Activated T-helper 17 cell treated with anti-CD3 and anti-CD28 coated beads, Interleukin-2, amount 50 U/mL, for 72 hours (primary cell): ENCODE data around the gene ADAMTS7. TPM values are rescaled to one million over a fixed set of nuclear protein-coding genes. Genes with fewer than 3 reads are reported as not detected.
"Not testable (repeated sequence)": the region's sequence is repeated elsewhere in the genome, so short reads cannot be mapped to it uniquely, and the experiment has no call there.

Experiments used
- ATAC-seq: fragments of 150-1000 bp; cut with Tn5 transposase; replicated peaks from 2 replicates; pipeline ENCODE4 v1.10.0; 2021; ENCODE audit warnings: mild to moderate bottlenecking, moderate library complexity
- H3K27ac Mint-ChIP-seq: one replicate; pipeline ENCODE4 v1.8.0; 2022; ENCODE audit warnings: mixed read lengths
- H3K27me3 Mint-ChIP-seq: one replicate; pipeline ENCODE4 v1.8.0; 2022; ENCODE audit warnings: mixed read lengths
- H3K36me3 Mint-ChIP-seq: one replicate; pipeline ENCODE4 v1.8.0; 2022; ENCODE audit warnings: low read depth, mild to moderate bottlenecking, mixed read lengths
- H3K4me1 Mint-ChIP-seq: one replicate; pipeline ENCODE4 v1.8.0; 2022; ENCODE audit warnings: mixed read lengths
- H3K4me3 Mint-ChIP-seq: one replicate; pipeline ENCODE4 v1.8.0; 2022; ENCODE audit warnings: mild to moderate bottlenecking, mixed read lengths
- H3K9me3 Mint-ChIP-seq: one replicate; pipeline ENCODE4 v1.8.0; 2022; ENCODE audit warnings: mixed read lengths
- total RNA-seq, 2 donors: library from RNA; stranded (reverse); gene quantifications; one replicate each; pipeline ENCODE4 v1.2.3, GENCODE V29; 2022

ADAMTS7 gene
- total RNA-seq, 2 donors from 2014 or later = 1.2 to 4.4 TPM

GRCh38 chr15:78749831-78750230 is 61.4 kb downstream of the ADAMTS7 start:
- Mint-ChIP-seq H3K27ac (no peak overlapping the region), H3K9me3 (no peaks in the 10 kb centered on the region), H3K4me3 (no peak overlapping the region), H3K4me1 (no peaks in the 10 kb centered on the region), H3K36me3 (no peaks in the 10 kb centered on the region), H3K27me3 (no peaks in the 10 kb centered on the region)
- no peak for ATAC-seq

- not testable (repeated sequence) for H3K27me3 Mint-ChIP-seq, ATAC-seq, H3K9me3 Mint-ChIP-seq, H3K27ac Mint-ChIP-seq, H3K36me3 Mint-ChIP-seq, H3K4me1 Mint-ChIP-seq, H3K4me3 Mint-ChIP-seq
Observed at GRCh38 chr15:78747877-78748276, 63.4 kb downstream of the ADAMTS7 start.

DNA sequence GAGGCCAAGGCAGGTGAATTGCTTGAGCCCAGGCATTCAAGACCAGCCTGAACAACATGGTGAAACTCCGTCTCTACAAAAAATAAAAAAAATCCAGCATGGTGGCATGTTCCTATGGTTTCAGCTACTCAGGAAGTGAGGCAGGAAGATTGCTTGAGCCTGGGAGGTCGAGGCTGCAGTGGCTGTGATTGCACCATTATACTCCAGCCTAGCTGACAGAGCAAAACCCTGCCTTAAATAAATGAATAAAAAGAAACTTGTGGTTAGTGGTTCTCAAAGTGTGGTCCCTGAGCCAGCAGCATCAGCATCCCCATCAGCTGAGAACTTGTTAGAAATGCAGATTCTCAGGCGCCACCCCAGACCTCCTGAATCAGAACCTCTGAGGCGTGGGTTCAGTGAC is 69.6 kb downstream of the ADAMTS7 start:
- H3K4me3 Mint-ChIP-seq, H3K27ac Mint-ChIP-seq, H3K4me1 Mint-ChIP-seq, H3K9me3 Mint-ChIP-seq, H3K36me3 Mint-ChIP-seq, H3K27me3 Mint-ChIP-seq: not testable (repeated sequence)
- ATAC-seq = peak; percentile 83

GRCh38 chr15:78740904-78741274 is 70.4 kb downstream of the ADAMTS7 start:
- no peak overlapping the region for H3K27ac Mint-ChIP-seq
- H3K4me3 Mint-ChIP-seq = no peak overlapping the region
- no peaks in the 10 kb centered on the region for H3K9me3 Mint-ChIP-seq
- peaks cover 4% of the 10 kb centered on the region for H3K27me3 Mint-ChIP-seq
- H3K36me3 Mint-ChIP-seq = no peaks in the 10 kb centered on the region
- no peak for ATAC-seq
- no peaks in the 10 kb centered on the region for H3K4me1 Mint-ChIP-seq

- Mint-ChIP-seq H3K9me3 (no peaks in the 10 kb centered on the region), H3K27me3 (peaks cover 4% of the 10 kb centered on the region), H3K27ac (no peak overlapping the region), H3K4me1 (no peaks in the 10 kb centered on the region), H3K36me3 (no peaks in the 10 kb centered on the region), H3K4me3 (no peak overlapping the region)
- peak; percentile 60 for ATAC-seq
Observed at GRCh38 chr15:78739996-78740903, 71.0 kb downstream of the ADAMTS7 start.

GRCh38 chr15:78739206-78739605 is 72.1 kb downstream of the ADAMTS7 start:
- Mint-ChIP-seq H3K27ac (no peak overlapping the region), H3K27me3 (peaks cover 9% of the 10 kb centered on the region)
- ATAC-seq = no peak

DNA sequence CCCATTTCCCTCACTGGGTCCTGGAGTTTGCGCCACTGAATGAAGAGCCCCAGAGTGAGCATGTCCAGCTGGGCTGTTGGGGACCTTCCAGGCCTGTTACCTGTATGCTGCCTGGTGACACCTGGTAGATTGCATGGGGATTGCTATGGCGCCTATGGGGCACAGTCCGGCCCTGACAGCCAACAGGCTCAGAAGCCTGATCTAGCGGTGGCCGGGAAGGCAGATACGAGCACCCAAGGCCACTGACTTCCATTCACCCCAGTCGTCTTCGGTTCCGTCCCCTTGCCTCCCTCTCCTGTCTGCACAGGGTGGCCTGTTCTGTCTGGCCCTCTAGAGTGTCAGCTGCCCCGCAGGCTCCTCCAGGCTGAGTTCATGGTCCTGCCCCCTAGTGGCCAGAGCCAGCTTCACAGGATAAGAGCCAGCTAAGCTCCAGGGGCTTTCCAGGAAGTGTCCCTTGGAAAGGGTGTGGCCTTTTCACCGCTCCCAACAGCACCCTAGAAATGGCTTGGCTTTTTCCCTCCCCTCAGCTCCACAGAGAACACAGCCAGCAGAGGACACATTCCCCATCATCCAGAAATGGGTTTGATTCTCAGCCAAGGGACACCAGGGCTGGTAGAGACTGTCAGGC is 73.2 kb downstream of the ADAMTS7 start:
- ATAC-seq = peak; percentile 74
- not testable (repeated sequence) for H3K27ac Mint-ChIP-seq, H3K36me3 Mint-ChIP-seq, H3K4me3 Mint-ChIP-seq, H3K9me3 Mint-ChIP-seq, H3K4me1 Mint-ChIP-seq
- H3K27me3 Mint-ChIP-seq = peaks cover 17% of the 10 kb centered on the region

More at GRCh38 chr15:78739206-78739605, 72.1 kb downstream of the ADAMTS7 start:
- Mint-ChIP-seq H3K4me3 (no peak overlapping the region), H3K9me3 (no peaks in the 10 kb centered on the region), H3K4me1 (no peaks in the 10 kb centered on the region), H3K36me3 (no peaks in the 10 kb centered on the region)

DNA sequence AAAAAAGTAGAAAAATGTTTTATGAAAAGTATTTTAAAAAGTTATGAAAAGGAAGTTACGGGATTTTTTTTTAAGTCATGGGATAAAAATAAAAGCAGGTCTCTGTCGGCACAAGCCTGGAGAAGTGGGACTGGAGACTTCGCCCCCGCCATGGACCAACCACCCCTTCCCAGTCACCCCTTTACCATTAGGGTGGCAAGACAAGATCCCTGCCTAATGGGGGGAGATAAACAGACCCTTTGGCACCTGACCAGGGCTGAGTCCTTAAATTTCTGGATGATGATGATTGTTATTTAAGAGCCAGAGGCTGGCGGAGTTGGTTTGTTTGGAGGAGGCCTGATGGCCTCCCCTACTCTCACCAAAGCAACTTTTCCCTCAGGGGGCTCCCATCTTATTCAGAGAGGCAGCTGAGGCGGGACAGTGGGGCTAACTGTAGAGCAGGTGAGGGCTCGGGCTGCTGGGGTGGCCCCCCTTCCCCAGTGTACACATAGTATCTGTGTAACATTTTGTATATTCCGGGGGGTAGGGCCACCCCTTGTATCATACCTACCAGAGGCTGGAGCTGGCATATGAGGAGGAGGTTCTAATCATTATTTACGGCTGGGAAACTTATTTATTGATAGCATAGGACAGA is 74.0 kb downstream of the ADAMTS7 start:
- no peaks in the 10 kb centered on the region for H3K9me3 Mint-ChIP-seq
- no peak overlapping the region for H3K27ac Mint-ChIP-seq

DNA sequence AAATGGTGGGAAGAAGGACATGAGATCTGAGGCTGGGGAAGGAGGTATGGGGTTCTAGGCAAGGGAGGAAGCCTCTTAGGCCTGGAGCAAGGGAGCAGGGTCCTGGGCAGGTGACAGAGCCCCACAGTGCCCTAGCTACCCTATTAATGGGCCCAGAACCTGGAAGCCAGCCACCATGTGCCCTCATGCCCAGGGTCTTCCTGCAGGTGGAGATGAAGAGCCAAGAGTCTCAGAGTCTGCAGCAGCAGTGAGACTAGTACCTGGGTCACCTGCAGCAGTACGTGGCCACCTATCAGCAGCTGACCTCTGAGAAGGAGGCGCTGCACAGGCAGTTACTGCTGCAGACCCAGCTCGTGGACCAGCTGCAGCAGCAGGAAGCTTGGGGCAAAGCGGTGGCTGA is 75.0 kb downstream of the ADAMTS7 start:
- not testable (repeated sequence) for H3K4me3 Mint-ChIP-seq, ATAC-seq, H3K27ac Mint-ChIP-seq, H3K9me3 Mint-ChIP-seq, H3K36me3 Mint-ChIP-seq, H3K4me1 Mint-ChIP-seq
- H3K27me3 Mint-ChIP-seq = peaks cover 24% of the 10 kb centered on the region

More for the DNA sequence above, 74.0 kb downstream of the ADAMTS7 start:
- no peaks in the 10 kb centered on the region for H3K36me3 Mint-ChIP-seq
- ATAC-seq = no peak
- no peak overlapping the region for H3K4me3 Mint-ChIP-seq
- peaks cover 20% of the 10 kb centered on the region for H3K27me3 Mint-ChIP-seq
- H3K4me1 Mint-ChIP-seq = no peaks in the 10 kb centered on the region

- no peak for ATAC-seq
- H3K27ac Mint-ChIP-seq = no peak overlapping the region
Observed at GRCh38 chr15:78734451-78735064, 76.7 kb downstream of the ADAMTS7 start.

DNA sequence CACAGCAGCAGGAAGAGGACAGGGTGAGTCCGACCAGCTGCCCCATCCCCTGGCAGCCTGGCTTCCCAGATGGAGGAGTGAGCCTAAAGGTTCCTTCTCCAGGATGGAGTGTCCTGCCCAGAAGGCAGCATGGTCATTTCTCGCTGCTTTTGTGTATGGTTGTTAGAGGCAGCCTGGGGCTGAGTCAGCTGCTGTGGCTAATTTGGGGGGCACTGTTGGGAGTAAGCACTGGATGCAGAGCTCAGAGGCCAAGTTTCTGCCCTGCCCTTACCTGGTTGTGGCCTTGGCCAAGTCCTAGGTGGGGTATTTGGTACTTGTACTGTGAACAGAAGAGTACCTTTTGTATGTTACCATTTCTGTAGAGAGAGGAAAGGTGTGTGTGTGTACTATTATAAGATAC is 78.6 kb downstream of the ADAMTS7 start:
- no peak for ATAC-seq
- Mint-ChIP-seq H3K4me3 (no peak overlapping the region), H3K27ac (no peak overlapping the region), H3K27me3 (peaks cover 27% of the 10 kb centered on the region), H3K4me1 (no peaks in the 10 kb centered on the region), H3K9me3 (no peaks in the 10 kb centered on the region), H3K36me3 (no peaks in the 10 kb centered on the region)

More at GRCh38 chr15:78734451-78735064, 76.7 kb downstream of the ADAMTS7 start:
- Mint-ChIP-seq H3K27me3 (peaks cover 31% of the 10 kb centered on the region), H3K36me3 (no peaks in the 10 kb centered on the region), H3K4me1 (no peaks in the 10 kb centered on the region), H3K9me3 (no peaks in the 10 kb centered on the region), H3K4me3 (no peak overlapping the region)

DNA sequence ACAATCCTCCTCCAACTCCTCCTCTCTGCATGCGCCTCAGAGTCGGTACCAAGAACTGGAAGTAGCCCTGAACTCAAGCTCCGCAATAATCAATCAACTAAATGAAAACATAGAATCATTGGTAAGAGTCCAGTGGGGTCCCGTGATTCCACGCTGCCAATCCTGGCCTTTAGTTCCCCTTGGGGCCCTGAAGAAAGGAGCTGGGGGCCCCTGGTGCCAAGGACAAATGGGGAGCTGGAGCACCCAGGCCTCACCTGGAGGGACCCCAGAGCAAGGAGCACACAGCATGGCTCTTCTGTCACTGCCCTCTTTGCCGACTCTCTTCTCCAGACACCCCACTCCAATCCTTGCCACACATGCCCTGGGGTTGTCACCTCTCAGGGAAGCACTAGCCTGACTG is 80.3 kb downstream of the ADAMTS7 start:
- ATAC-seq = no peak
- H3K27me3 Mint-ChIP-seq = peaks cover 27% of the 10 kb centered on the region
- no peak overlapping the region for H3K4me3 Mint-ChIP-seq
- H3K27ac Mint-ChIP-seq = no peak overlapping the region
- H3K36me3 Mint-ChIP-seq = no peaks in the 10 kb centered on the region
- no peaks in the 10 kb centered on the region for H3K9me3 Mint-ChIP-seq
- H3K4me1 Mint-ChIP-seq = no peaks in the 10 kb centered on the region

- H3K27ac Mint-ChIP-seq = peak overlapping the region; percentile 32
- H3K4me3 Mint-ChIP-seq, ATAC-seq, H3K4me1 Mint-ChIP-seq, H3K36me3 Mint-ChIP-seq, H3K9me3 Mint-ChIP-seq: not testable (repeated sequence)
- H3K27me3 Mint-ChIP-seq = peaks cover 14% of the 10 kb centered on the region
Observed at GRCh38 chr15:78728427-78728826, 82.8 kb downstream of the ADAMTS7 start.

DNA sequence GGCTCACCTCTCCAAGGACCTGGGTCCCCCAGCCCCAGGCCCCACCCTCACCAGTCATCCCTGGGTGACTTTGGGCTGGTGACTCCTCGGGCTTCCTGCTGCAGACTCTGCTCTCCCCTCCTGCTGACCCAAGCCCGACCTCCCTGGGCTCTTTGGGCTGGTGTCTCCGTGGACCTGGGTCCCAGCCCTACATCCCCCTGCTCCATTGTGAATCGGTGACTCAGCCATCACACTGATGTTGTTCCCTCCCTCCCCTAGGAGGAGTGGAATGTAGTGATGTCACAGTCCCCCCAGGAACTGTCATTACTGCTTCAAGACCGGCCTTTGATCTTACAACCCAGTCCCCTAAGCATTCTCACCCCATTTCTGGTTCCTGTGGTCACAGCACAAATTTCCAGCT is 83.7 kb downstream of the ADAMTS7 start:
- H3K27ac Mint-ChIP-seq = peak overlapping the region; percentile 32
- no peaks in the 10 kb centered on the region for H3K4me1 Mint-ChIP-seq

More for the DNA sequence above, 83.7 kb downstream of the ADAMTS7 start:
- Mint-ChIP-seq H3K9me3 (no peaks in the 10 kb centered on the region), H3K27me3 (peaks cover 11% of the 10 kb centered on the region), H3K36me3 (no peaks in the 10 kb centered on the region), H3K4me3 (no peak overlapping the region)
- ATAC-seq = no peak
